ENCODE results near the gene DNAH3. TPM values are rescaled to one million over a fixed set of nuclear protein-coding genes. Genes with fewer than 3 reads are reported as not detected.

The DNAH3 gene
- total RNA-seq, 1 experiment from 2014 or later, result not detected

DNA sequence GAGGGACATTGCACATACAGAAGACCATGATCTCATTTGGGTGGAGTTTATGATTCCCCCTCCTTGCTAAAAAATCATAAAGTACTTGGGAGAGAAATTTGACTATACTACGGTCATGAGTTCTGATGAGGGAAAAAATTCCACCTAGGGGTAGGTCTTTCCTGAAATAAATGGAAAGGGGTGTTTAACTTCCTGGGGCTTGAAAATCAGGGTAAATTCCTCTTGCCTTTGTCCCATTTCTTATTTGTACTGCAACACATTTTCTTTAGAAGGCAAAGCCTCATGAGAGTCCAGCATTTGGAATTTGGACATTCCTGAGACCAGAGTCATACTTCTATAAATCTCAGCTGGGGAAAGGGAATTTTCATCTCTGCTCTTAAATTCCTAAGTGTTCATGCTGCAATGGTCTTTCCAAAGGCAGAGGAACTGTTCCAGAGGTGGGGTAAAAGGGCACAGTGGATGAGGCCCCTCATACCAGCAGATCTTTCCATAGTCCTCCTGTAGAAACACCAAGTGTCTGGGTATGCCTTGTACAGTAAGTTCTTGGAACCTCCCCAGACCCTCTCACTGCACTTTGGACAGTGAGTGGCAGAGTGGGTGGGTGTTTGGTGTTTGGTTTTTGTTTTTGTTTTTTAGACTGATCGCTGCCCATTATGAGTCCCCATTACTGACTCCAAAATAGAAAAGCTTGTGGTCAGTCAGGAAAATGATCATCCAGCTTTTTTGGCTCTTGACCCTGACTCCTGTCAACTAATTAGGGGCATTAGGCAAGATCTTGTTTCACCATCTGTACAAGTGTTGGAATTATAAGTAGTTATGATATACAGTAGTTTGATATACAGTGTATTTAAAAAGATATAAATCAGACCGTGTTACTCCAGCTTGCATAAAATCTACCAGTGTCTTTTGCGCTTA is 244.0 kb downstream of the DNAH3 start:
- peak; percentile 81 for DNase-seq (ENCODE audit: low read depth)

DNA sequence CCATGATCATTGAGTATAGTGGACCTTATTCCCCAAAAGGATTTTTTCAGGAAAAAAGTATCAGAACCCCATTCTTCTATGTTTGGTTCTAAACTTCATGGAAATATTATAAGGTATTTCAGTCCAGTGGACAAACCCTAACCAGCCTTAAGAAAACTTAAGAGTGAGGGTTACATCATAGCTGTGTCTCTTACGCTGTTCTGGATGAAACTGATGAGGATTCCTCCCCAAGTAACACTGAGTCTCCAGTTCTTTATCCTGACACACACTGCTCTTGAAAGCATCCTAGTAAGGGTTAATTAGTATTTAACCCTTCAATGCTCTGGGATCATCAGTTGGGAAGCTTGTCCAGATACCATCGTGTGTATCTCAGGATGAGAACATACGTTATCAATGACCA is 245.1 kb downstream of the DNAH3 start:
- DNase-seq (ENCODE audit: low read depth), result no peak

DNA sequence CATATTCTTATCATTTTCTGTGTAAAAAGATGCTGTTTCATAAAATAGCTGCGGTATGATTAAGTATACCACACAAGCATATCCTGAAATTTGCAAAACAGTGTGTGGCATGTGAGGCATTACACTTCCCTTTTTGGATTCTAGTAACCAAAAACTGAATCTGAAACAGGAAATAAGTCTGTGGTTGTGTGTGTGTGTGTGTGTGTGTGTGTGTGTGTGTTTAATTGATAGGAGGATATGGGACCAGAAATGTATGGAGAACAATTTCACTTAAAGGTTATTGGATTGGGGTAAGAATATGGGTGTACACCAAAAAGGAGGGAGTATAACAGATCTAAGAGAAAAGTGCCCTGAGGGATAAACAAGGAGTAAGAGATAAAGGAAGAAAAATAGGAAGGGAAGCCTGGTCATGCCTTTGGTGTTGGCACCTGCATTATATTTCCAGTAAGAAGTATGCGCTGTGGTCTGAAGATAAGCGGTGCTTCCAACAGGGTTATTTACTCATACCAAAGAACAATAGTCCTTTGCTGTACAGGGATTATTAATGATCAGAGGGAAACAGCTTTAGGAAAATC is 246.1 kb downstream of the DNAH3 start:
- peak; percentile 80 for DNase-seq (ENCODE audit: low read depth)

- DNase-seq (ENCODE audit: low read depth), result no peak
Observed at GRCh38 chr16:20903899-20904506, 246.6 kb downstream of the DNAH3 start.

GRCh38 chr16:20903116-20903898 is 247.3 kb downstream of the DNAH3 start:
- DNase-seq (ENCODE audit: low read depth), result peak; percentile 38

DNA sequence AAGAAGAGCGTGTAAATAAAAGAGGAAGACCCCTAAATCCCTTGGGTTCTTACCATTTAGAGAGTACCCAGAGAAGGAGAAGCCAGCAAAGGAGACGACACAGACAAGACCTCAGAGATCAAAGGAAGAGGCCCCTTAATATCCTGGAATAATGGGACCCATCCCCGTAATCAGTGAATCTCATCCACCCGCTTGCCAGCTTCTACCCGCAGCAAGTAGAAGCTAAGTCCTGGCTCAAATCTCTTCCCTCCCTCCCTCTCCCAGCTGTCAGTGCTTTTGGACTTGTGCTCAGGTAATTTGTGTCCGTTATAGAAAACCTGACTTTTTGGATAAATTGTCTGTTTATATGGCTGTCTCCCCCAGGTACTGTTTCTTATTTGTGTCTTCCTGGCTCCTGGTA is 248.2 kb downstream of the DNAH3 start:
- DNase-seq (ENCODE audit: low read depth), result no peak

DNA sequence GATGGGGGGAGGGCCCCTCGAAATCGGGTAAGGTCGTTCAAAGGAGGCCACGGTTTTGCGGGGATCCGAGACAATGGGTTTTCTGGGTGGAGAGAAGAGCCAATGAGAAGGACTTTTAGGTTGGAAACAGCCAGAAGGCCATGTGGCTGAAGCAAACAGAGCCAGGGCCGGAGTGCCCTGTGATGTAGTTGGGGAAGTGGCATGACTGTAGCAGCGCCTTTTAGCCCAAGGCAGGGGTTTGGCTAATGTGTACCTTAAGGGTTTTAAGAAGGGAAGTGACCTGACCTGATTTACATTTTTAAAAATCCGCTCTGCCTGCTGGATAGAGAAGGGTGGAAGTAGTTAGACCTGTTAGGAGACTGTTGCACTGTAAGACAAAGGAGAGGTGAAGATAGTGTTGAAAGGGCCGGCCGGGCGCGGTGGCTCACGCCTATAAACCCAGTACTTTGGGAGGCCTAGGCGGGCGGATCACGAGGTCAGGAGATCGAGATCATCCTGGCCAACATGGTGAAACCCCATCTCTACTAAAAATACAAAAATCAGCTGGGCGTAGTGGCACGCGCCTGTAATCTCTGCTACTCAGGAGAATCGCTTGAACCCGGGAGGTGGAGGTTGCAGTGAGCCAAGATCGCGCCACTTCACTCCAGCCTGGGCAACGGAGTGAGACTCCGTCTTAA is 249.1 kb downstream of the DNAH3 start:
- DNase-seq (ENCODE audit: low read depth), result peak; percentile 52

DNA sequence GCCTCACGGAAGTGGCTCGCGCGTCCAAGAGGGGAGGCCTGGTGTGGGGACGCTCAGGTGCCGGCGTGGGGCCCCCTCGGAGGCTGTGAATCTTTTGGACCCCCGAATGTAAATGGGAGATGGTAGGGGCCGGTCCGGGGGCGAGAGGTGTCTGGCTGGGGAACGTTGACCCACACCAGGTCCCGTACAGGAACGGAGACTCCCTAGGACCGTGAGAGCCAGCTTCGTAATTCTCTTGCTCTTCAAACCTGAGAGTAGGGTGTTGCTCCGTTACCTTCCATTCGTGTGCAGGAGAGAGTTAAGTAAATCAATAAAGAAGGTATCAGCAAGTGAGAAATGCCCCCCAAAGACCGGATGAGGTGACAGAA is 249.6 kb downstream of the DNAH3 start:
- DNase-seq (ENCODE audit: low read depth), result no peak

DNA sequence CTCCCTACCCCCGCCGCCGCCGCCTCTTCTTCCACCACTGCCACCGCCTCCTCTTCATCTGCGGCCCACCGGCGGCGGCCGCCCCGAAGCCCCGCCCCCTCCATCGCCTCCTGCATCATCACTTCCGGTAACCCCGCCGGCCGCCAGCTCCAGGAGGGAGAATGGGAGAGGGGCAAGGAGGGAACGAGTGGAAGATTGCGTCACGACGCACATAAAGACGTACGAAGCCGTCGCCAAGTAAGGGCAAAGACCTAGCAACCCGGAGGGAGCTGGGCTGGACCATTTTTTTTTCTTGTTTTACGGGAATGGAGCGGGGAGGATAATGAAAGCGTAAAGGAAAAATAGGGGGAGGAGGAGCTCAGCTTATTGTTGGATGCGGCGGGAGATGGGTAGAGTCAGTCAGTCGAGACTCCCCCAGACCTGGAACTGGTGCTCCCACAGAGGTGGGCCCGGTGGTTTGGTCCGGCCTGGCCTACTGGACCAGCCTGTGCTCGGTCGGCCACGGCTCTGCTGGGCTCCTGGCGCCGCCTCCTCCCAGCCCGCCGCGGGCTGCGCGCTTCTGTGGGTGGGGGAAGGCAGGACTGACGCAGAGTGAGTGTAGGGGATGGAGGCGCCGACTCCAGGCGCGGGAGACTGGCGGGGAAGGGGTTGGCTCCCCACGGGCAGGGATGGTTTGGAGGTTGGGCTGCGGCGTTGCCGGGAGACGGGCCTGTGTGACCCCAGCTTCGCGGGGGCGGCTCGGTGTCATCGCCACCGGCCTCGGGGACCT is 250.2 kb downstream of the DNAH3 start, which contains the start of the genes DCUN1D3 and LYRM1:
TSS of gene DCUN1D3 (minus strand) at position 60 of the 769 bp plus-strand sequence. CDS start 37,820 bp downstream, outside the sequence.
TSS of gene LYRM1 (plus strand) at position 473 of the 769 bp plus-strand sequence. CDS start 14,785 bp downstream, outside the sequence.
- DNase-seq (ENCODE audit: low read depth), result peak; percentile 98

DNA sequence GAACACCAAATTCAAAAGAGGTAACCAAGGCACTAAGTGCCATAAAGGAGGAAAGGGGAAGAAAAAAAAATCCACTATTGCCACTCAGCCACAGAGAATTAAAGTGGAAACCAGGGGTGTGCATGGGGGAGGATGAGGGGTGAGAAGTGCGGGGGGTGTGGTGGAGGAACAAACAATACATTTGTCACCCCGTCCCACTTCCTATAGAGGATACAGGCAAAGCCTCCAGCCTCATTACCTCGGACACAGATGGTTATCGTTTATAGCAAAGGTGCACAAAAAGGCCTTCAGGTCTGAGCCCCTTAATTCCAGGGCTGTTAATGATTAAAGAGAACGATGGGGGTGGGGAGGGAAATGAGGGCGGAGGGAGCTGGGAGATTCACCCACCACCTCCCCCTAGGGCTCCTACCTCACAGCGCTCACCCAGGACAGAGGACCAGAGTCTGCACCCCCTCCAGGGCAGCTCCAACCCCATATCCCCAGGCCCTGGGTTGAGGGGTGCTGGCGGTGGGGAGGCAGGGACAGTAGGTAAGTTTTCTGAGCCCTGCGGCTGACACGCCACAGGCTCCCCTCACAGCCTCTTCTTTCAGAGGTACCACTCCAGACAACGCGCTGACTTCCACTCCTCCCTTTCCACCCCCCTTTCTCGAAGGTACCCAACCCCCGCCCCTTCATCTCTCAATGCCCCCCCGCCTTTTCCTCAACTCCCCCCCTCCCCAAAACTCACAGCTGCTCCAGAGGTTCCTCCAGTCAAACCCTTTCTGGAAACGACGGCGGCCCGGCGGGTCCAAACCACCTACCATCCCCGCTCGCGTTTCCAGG is 251.0 kb downstream of the DNAH3 start:
- no peak for DNase-seq (ENCODE audit: low read depth)

GRCh38 chr16:20899071-20899470 is 251.6 kb downstream of the DNAH3 start:
- DNase-seq (ENCODE audit: low read depth), result peak; percentile 27

DNA sequence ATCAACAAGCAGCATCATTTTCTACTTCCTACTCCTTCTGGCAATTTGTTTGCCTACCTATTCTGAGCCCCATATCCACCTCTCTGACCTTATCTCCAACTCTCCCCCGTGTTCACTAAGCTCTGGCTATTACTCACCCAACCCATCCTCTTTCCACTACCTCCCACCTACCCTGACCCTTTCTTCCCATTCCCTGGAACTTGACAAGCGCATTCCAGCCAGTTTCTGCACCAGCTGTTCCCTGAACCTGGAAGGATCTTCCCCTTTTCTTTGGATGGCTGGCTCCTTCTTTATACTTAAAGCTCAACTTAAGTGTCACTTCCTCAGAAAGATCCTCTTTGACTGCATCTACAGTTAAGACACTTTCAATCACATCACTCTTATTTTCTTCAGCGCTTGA is 252.7 kb downstream of the DNAH3 start:
- no peak for DNase-seq (ENCODE audit: low read depth)

DNA sequence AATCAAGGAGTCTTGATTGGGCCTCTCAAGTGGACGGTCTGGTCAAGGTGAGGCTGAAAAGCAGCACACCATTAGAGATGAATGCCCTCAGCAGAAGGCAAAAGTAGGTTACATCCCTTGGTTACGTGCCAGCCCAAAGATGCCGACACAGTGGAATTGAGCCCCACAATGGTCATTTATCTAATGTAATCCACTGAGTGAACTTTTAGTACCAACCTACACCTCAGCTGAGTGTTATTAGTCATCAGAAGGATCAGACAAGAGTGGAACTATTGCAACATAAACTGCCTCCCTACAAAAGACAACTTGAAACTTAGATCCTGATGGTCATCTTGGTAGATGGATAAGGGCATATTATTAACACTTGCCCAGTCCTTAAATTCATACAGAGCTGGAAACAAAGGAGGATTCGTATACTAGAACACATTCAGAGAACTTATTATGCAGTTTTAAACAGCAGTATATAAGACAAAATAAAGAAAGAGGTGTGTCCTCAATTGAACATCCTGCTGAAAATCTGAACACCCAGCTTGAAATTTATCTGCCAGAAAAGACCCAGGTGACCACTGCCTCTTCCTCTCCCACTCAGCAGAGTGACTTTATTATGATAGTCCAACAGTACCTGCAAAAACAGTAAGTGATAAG is 253.3 kb downstream of the DNAH3 start:
- peak; percentile 50 for DNase-seq (ENCODE audit: low read depth)

DNA sequence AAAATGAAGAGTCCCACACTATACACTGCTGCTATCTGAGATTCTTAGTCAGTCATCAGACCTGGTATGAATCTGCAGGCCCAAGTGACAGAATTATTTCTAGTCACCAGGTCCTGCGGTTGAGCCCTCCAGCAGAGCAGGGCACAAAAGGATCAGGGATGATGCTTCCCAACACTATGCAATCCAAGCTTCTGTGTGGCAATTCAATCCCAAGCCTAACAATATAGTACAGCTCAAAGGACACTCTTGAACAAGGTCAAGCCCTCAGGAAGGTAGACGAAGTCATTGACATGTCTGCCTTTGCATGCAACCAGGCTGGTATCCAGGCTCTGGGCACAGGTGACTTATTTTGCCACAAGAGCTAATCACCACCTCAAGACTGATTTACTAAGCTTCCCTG is 256.3 kb downstream of the DNAH3 start:
- no peak for DNase-seq (ENCODE audit: low read depth)

GRCh38 chr16:20889625-20890275 is 260.9 kb downstream of the DNAH3 start:
- no peak for DNase-seq (ENCODE audit: low read depth)

- DNase-seq (ENCODE audit: low read depth), result no peak
Observed at GRCh38 chr16:20887207-20887606, 263.4 kb downstream of the DNAH3 start.

- no peak for DNase-seq (ENCODE audit: low read depth)
Observed at GRCh38 chr16:20886320-20886719, 264.3 kb downstream of the DNAH3 start.

DNA sequence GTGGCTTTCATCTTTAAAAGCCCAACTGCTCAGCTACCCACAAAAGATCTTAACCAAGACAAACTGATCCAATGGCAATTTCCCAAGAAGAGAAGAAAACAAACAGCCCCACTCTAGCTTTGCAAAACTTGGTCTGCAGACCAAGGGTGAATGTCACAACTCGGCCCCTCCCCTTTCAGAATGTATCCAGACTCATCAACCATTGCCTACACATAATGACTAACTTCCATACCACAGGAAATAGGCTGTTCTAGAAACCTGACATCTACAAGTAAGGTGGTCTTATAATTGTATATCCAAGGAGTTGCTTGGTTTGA is 266.4 kb downstream of the DNAH3 start:
- peak; percentile 65 for DNase-seq (ENCODE audit: low read depth)
